ENCODE results near the gene ROBO1.

ROBO1 gene

GRCh38 chr3:79111375-79112052 is 656.3 kb downstream of the ROBO1 start:
- DNase-seq, result no peak
- no peaks in the 10 kb centered on the region for H3K4me1 Mint-ChIP-seq

DNA sequence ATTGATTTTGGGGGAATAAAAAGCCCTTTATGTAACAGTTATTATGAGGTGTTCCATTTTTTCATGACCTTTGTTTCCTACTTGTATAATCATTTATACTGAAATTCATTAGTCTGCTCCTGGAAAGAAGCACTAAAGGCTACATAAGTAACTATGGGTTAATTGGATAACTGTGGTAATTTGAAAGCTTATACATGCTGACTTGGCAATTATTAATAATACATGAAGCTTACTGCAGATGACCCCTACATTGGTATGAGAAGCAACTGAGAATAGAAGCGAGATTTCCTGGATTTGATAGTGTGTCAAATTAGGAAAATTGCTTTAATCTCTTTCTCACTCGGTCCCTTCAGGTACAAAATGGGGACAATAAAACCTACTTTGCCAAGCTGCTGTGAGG is 658.0 kb downstream of the ROBO1 start:
- TF ChIP-seq, protein P1, sequence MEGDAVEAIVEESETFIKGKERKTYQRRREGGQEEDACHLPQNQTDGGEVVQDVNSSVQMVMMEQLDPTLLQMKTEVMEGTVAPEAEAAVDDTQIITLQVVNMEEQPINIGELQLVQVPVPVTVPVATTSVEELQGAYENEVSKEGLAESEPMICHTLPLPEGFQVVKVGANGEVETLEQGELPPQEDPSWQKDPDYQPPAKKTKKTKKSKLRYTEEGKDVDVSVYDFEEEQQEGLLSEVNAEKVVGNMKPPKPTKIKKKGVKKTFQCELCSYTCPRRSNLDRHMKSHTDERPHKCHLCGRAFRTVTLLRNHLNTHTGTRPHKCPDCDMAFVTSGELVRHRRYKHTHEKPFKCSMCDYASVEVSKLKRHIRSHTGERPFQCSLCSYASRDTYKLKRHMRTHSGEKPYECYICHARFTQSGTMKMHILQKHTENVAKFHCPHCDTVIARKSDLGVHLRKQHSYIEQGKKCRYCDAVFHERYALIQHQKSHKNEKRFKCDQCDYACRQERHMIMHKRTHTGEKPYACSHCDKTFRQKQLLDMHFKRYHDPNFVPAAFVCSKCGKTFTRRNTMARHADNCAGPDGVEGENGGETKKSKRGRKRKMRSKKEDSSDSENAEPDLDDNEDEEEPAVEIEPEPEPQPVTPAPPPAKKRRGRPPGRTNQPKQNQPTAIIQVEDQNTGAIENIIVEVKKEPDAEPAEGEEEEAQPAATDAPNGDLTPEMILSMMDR (IDR thresholded peaks at IDR 0.05), result no peak
- Mint-ChIP-seq H3K27me3 (ENCODE audit: low read depth, poor library complexity) (no peaks in the 10 kb centered on the region), H3K36me3 (ENCODE audit: low read depth) (no peaks in the 10 kb centered on the region), H3K27ac (no peak overlapping the region), H3K4me1 (no peaks in the 10 kb centered on the region), H3K4me3 (no peak overlapping the region), H3K9me3 (no peaks in the 10 kb centered on the region)
- no peak for DNase-seq

More at GRCh38 chr3:79111375-79112052, 656.3 kb downstream of the ROBO1 start:
- no peaks in the 10 kb centered on the region for H3K9me3 Mint-ChIP-seq
- H3K36me3 Mint-ChIP-seq (ENCODE audit: low read depth), result no peaks in the 10 kb centered on the region
- H3K27me3 Mint-ChIP-seq (ENCODE audit: low read depth, poor library complexity), result no peaks in the 10 kb centered on the region
- no peak overlapping the region for H3K27ac Mint-ChIP-seq
- H3K4me3 Mint-ChIP-seq, result no peak overlapping the region
- TF ChIP-seq, protein P1 (IDR thresholded peaks at IDR 0.05), result no peak

DNA sequence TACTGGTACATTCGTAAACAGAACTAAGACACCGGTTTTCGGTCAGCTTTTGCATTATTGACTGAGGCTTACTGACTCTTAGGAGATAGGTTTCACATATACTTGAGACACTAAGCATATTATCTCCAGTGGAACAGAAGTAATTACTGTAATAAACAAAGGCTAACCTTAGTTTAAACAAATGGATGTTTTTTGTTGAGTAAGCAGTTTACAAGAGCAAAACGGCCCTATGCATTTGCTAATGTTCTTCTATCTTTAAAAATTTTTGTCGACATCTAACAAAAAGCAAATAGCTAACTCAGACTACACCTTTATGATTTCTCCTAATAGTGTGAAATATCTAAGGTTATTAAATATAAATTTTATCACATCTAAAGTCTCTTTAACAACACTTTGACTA is 664.5 kb downstream of the ROBO1 start:
- Mint-ChIP-seq H3K27me3 (ENCODE audit: low read depth, poor library complexity) (no peaks in the 10 kb centered on the region), H3K4me3 (no peak overlapping the region), H3K36me3 (ENCODE audit: low read depth) (no peaks in the 10 kb centered on the region), H3K27ac (no peak overlapping the region), H3K9me3 (no peaks in the 10 kb centered on the region), H3K4me1 (no peaks in the 10 kb centered on the region)
- TF ChIP-seq, protein P1 (IDR thresholded peaks at IDR 0.05), result no peak
- no peak for DNase-seq

DNA sequence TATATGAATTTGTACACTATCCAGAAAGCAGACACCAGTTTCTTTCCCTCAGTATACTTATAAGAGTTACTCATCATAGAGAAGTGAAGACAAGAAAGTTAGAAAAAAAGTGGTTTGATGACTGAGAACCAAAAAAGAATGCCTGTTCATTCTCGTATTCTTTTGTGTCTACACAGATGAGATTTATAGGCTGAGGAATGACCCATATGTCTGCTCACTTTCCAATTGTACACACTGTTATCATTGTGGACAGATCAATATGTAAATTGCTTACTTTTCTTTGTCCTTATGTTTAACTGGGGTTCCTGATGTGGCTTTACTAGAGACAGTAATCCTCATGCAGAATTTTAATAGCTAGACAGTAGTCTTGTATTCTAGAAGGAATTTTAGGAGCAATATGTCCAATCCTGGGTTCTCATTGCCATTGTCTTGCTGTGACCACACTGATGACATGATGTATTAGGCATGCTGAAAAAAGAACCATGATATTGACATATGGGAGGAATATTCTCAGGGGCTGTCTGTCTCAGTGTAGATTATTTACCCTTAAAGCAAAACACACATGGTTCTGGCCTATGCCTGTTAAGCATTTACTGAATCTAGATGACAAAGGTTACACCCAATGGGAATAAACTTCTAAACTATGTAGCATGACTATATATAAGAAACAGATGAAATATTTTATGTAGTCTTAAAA is 669.7 kb downstream of the ROBO1 start:
- TF ChIP-seq, protein P1 (IDR thresholded peaks at IDR 0.05), result no peak
- peaks cover 6% of the 10 kb centered on the region for H3K4me1 Mint-ChIP-seq
- H3K36me3 Mint-ChIP-seq (ENCODE audit: low read depth), result no peaks in the 10 kb centered on the region
- no peaks in the 10 kb centered on the region for H3K27me3 Mint-ChIP-seq (ENCODE audit: low read depth, poor library complexity)
- no peak overlapping the region for H3K4me3 Mint-ChIP-seq
- no peak overlapping the region for H3K27ac Mint-ChIP-seq
- no peaks in the 10 kb centered on the region for H3K9me3 Mint-ChIP-seq
- DNase-seq, result no peak

DNA sequence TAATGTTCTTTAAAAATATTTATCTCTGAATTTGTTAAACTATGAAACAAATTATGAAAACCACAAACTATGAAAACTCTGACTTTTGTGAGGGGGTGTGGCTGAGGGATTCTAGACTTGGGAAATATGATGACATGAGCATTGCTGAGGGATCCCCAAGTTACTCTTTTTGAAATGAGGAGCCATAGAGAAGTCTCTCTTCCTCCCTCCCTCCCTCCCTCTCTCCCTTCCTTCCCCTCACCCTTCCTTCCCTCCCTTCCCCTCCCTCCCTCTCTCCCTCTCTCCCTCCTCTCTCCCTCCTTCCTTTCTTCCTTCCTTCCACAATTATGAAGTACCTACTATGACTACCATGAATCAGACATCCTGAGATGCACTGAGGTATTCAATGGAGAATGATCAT is 673.1 kb downstream of the ROBO1 start:
- no peak overlapping the region for H3K4me3 Mint-ChIP-seq
- DNase-seq, result no peak
- no peaks in the 10 kb centered on the region for H3K36me3 Mint-ChIP-seq (ENCODE audit: low read depth)
- no peak overlapping the region for H3K27ac Mint-ChIP-seq
- H3K27me3 Mint-ChIP-seq (ENCODE audit: low read depth, poor library complexity), result no peaks in the 10 kb centered on the region
- TF ChIP-seq, protein P1 (IDR thresholded peaks at IDR 0.05), result no peak
- H3K9me3 Mint-ChIP-seq, result no peaks in the 10 kb centered on the region
- H3K4me1 Mint-ChIP-seq, result peaks cover 6% of the 10 kb centered on the region

GRCh38 chr3:79086514-79086913 is 681.3 kb downstream of the ROBO1 start:
- H3K27me3 Mint-ChIP-seq (ENCODE audit: low read depth, poor library complexity), result peaks cover 3% of the 10 kb centered on the region
- H3K27ac Mint-ChIP-seq, result peak overlapping the region; percentile 33
- H3K4me1 Mint-ChIP-seq, result peaks cover 5% of the 10 kb centered on the region
- no peak overlapping the region for H3K4me3 Mint-ChIP-seq
- H3K36me3 Mint-ChIP-seq (ENCODE audit: low read depth), result no peaks in the 10 kb centered on the region
- no peaks in the 10 kb centered on the region for H3K9me3 Mint-ChIP-seq
- peak; percentile 65 for DNase-seq
- TF ChIP-seq, protein P1 (IDR thresholded peaks at IDR 0.05), result peak; percentile 82
